LNCAP (cell line): ENCODE data around the gene MED27.

ENCODE experiments used
- CTCF ChIP-seq: fragments of 450-650 bp; IDR thresholded peaks from 2 replicates; pipeline ENCODE4 v1.5.1; 2017; ENCODE audit warnings: mild to moderate bottlenecking

The MED27 gene

GRCh38 chr9:132031467-132032237 lies 48.0 kb downstream of the MED27 start:
- no peak for TF ChIP-seq CTCF

GRCh38 chr9:132030626-132031325 lies 48.9 kb downstream of the MED27 start:
- no peak for TF ChIP-seq CTCF

GRCh38 chr9:132027752-132028663 lies 51.7 kb downstream of the MED27 start:
- no peak for TF ChIP-seq CTCF

GRCh38 chr9:132026932-132027585 lies 52.6 kb downstream of the MED27 start:
- TF ChIP-seq CTCF: no peak

GRCh38 chr9:132025766-132026165 lies 53.9 kb downstream of the MED27 start:
- TF ChIP-seq CTCF: no peak

GRCh38 chr9:132024589-132024988 lies 55.1 kb downstream of the MED27 start:
- TF ChIP-seq CTCF: no peak
